DMS153 (cell line): ENCODE data around the gene CCDC93.

Experiments
- DNase-seq: peaks from one replicate; lab custom pipeline; 2025; lab: John Stamatoyannopoulos, UW

CCDC93 gene

DNA sequence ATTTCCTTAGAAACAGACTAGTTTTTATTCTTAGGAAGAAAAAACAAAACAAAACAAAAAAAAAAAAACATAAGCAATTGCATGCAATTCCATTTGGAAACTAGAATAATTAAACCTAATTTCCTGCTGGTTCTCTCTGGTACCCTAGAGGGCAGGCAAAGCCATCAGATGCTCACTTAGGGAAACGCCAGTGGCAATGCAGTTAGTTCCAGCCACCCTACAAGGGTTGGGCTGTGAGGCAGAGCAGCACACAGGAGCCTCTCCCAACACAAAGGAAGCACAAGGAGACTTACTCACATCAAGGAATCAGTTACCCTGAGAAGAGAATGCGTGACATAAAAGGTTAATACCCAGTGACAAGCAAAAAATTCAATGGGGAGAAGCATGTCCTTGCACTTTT lies 28.8 kb downstream of the CCDC93 start:
- no peak for DNase-seq

DNA sequence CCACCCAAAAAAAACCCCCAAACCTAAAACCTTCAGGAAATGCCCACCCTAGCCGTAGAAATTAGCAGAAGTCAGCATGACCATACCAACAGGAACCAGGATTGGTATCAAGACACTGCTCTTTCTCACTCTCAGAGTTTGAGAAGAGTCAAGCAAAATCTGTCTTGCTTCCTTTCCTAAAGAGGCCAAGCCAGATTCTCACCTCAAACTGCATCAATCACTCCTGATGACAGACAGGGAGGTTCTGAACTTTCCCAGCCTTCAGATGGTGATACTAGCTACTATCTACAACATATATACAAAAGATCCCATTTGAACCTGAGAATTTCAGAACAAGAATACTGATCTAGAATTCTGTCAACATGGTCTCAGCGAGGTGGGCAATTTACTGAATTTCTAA lies 29.7 kb downstream of the CCDC93 start:
- DNase-seq = no peak

- DNase-seq = no peak
These were observed 30.8 kb downstream of the CCDC93 start for GRCh38 chr2:117983040-117983439.

GRCh38 chr2:117982376-117983033 lies 31.4 kb downstream of the CCDC93 start:
- no peak for DNase-seq

- DNase-seq = no peak
These were observed 32.1 kb downstream of the CCDC93 start for GRCh38 chr2:117981810-117982209.

DNA sequence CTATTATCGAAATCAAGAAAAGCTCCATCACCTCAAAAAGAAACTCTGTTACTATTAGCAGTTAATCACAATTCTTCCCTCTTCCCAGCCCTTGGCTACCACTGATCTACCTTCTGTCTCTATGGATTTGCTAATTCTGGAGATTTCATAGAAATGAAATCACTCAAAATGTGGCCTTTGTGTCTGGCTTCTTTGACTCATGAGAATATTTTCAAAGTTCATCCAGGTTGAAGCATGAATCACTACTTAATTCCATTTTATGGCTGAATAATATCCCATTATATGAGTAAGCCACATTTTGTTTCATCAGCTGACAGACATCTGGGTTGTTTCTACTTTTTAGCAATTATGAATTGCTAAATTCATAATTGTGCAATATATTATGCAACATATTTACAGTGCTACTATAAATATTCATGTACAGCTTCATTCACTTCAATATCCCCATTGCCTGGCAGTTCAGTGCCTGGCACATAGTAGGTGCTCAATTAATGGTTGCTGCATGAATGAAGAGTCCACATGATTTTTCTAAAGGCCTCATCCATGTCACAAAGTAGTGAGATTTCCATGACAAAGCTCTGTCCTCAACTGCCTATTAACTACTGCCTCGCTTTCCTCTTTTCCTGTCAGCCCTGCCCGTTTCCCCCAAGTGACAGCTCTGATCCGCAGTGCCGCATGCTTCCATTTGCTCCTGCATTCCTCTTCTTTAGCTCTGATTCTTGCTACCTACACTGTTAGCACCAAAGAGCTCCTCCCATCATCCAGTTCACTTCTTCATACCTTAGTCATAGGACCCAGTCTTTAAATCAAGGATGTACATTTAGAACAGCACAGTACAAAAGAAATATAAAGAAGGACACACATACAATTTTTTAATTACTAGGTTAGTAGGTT lies 32.8 kb downstream of the CCDC93 start:
- no peak for DNase-seq

GRCh38 chr2:117979911-117980701 lies 33.8 kb downstream of the CCDC93 start:
- DNase-seq = no peak

GRCh38 chr2:117977696-117978095 lies 36.2 kb downstream of the CCDC93 start:
- DNase-seq = no peak

DNA sequence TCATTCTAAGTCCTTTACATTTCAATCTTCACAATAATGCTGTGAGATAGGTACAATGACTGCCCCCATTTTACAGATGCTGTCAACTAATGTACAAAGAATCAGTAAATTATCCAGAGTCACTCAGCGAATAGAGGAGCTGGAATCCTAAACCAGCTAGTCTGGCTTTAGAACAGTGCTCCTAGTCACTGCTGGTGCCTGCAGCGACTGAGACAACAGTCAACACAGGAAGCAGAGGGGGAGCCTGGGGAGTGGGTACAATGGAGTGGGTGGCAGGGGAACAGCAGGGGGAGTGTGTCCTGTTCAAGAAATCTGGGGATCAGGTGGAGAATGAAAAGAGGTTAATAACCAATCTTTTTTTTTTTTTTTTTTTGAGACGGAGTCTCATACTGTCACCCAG lies 37.3 kb downstream of the CCDC93 start:
- DNase-seq = no peak

GRCh38 chr2:117973498-117974082 lies 40.3 kb downstream of the CCDC93 start:
- DNase-seq = no peak

GRCh38 chr2:117972476-117973123 lies 41.3 kb downstream of the CCDC93 start:
- no peak for DNase-seq

DNA sequence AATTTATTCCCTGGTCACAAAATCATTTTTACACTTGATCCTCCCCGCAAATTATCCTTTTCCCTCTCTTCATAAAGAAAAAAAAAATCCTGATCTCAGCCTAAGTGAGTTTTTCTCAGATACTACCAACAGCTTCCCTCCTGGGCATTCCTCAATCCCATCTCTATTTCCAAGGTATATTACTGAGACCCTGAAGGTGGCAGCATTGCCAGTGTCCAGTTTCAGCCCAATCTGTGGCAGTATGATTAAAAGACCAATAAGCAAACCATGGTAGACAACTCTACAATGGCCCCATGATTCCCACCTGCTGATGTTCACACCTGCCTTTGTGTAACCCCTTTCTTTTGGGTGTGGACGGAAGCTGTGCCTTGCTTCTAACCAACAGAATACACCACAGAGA lies 45.1 kb downstream of the CCDC93 start:
- no peak for DNase-seq

GRCh38 chr2:117967977-117968718 lies 45.7 kb downstream of the CCDC93 start:
- no peak for DNase-seq

DNA sequence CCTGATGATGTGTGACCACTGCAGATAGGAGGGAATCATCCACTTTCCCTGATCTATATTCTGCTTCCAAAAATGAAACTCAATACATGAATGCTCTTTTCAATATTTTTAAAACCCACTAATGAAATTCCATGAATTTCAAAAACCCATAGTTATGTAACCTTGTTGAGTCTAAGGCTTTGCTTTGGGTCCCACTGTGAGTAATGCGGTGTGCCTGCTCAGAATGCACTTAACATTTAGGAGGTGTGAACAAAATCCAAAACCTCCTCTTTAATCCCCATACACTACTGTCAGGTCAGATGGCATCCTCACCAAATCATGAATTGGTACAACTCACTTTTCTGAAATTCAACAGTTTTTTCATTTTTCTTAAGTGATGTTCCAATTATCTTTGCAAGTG lies 50.4 kb downstream of the CCDC93 start:
- DNase-seq = no peak

DNA sequence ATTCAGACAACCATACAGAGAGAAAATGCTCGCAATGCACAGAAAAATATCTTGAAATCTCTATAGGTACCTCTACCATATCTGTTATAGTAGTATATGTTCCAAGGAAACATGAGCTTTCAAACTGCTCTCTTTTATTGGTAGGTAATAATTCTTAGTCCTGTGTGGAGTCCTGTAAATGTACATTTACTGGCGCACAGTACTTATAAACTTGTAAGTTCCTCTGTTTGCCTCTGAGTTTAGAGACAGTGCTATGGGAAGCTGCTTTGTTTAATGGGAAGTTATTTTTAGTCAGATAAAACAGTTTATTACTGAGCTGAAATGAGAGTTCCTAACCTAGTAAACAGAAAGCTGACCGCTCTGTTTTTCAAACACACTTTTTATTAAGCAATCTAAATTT lies 52.7 kb downstream of the CCDC93 start:
- no peak for DNase-seq

DNA sequence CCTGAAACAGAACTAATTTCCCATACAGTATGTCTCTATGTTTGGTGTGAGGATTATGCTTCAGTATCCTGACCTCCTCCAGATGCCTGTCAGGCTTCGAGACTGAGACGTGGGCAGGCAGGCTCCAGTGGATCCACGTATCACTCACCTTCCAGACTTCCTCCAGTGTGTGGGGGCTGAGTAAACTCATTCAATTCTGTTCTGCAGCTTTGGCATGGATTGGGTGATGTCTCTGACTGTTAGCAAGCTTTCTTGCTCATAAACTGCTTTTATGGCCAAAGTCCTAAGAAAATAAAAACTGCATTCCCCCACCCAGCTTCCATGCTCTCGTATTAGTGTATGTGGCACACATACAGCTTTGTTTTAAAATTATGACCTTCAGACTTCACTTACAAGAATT lies 53.6 kb downstream of the CCDC93 start:
- no peak for DNase-seq

- DNase-seq = no peak
These were observed 55.7 kb downstream of the CCDC93 start for GRCh38 chr2:117958186-117958585.

DNA sequence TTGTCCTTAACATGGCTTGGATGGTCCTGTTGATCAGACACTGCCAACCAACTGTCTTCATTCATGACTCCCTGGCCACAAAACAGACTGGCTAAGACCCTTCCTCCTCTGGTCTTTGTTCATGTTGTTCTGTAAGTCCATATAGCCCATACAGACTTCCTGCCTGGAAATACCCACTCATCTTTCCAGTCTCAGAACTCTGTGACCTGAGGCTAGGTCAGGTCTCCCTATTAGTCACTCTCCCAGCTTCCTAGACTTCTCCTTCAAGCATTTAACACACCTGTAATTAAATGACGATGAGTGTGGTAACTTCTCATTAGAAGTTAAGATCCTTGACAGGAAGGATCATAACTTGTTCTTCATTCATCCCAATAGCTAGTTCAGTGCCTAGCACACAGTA lies 56.3 kb downstream of the CCDC93 start:
- DNase-seq = no peak

- no peak for DNase-seq
These were observed 57.7 kb downstream of the CCDC93 start for GRCh38 chr2:117956036-117956796.

DNA sequence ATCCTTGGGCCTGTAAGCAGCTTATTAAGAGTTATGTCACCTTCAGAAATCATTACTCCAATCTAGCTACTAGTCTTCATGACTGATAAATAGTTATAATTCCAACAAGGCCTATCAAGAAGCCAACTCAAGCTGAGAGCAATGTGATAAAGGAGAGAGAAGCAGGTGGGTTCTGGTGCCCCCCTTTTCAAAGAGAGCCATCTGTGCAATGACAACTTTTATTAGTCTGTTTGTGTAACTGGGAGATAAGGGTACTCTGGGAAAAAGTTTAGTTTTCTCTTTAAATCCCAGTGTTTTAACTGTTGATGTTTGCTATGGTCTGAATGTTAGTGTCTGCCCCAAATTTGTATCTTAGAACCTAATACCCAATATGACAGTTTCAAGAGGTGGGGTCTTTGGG lies 60.6 kb downstream of the CCDC93 start:
- DNase-seq = no peak
